ENCODE data around the gene CEP126.

The CEP126 gene

GRCh38 chr11:102010776-102011494, 96.1 kb downstream of the CEP126 start:
- DNase-seq, result peak; percentile 97 to 99

- DNase-seq, result no peak
Observed at GRCh38 chr11:102012946-102013345, 98.1 kb downstream of the CEP126 start.

GRCh38 chr11:102014756-102015155, 99.9 kb downstream of the CEP126 start:
- no peak for DNase-seq

- no peak for DNase-seq
Observed at GRCh38 chr11:102017026-102017425, 102.2 kb downstream of the CEP126 start.

- DNase-seq, result no peak
Observed at GRCh38 chr11:102026217-102026616, 111.4 kb downstream of the CEP126 start.

- no peak for DNase-seq
Observed at GRCh38 chr11:102026959-102027358, 112.1 kb downstream of the CEP126 start.

- no peak for DNase-seq
Observed at GRCh38 chr11:102036757-102037156, 121.9 kb downstream of the CEP126 start.

GRCh38 chr11:102046841-102047240, 132.0 kb downstream of the CEP126 start:
- no peak for DNase-seq

- DNase-seq, result peak; percentile 84 to 93
Observed at GRCh38 chr11:102047305-102047924, 132.6 kb downstream of the CEP126 start, which contains the start of gene CFAP300. TSS of gene CFAP300 (plus strand) at chr11:102047437. CDS start at chr11:102047471, 34 bp downstream.
